Measurements from ENCODE around the gene RASGRF2.

DNA sequence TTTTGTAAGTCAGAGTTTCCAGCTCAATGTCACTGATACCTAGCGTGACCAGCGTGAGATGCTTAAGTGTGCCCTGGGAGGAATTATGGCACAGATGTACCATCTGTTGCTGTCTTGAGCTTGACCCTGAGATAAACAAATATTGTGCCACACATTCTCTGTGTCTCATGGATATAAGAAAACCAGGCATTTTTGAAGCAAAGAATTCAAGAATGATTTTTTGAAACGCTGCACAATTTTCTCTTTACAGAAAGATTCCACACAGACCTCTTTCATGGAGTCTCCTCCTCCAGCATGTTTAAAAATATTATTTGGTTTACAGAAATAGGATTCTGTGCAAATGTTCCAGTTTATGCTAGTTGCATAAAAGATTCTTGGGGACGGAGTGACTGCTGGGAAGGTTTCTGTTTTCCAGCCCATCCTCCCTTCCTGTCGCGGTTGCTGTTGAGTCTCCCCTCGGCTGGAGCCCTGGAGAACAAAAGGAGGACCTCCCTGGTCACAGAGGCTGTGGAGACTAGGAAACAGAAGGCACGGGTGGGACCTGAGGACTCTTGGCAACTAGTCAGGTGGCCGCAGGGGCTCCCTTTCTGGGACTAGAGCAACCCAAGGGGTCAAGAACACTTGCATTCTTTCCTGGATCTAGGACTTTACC, 120.8 kb downstream of the RASGRF2 start:
- TF ChIP-seq, protein P1, sequence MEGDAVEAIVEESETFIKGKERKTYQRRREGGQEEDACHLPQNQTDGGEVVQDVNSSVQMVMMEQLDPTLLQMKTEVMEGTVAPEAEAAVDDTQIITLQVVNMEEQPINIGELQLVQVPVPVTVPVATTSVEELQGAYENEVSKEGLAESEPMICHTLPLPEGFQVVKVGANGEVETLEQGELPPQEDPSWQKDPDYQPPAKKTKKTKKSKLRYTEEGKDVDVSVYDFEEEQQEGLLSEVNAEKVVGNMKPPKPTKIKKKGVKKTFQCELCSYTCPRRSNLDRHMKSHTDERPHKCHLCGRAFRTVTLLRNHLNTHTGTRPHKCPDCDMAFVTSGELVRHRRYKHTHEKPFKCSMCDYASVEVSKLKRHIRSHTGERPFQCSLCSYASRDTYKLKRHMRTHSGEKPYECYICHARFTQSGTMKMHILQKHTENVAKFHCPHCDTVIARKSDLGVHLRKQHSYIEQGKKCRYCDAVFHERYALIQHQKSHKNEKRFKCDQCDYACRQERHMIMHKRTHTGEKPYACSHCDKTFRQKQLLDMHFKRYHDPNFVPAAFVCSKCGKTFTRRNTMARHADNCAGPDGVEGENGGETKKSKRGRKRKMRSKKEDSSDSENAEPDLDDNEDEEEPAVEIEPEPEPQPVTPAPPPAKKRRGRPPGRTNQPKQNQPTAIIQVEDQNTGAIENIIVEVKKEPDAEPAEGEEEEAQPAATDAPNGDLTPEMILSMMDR (IDR thresholded peaks at IDR 0.05; ENCODE audit: low read depth, low read length), result no peak
- TF ChIP-seq POLR2A (IDR thresholded peaks at IDR 0.05; ENCODE audit: extremely low read depth, insufficient read length), result no peak
